Endometrial microvascular endothelial cells (primary cell): ENCODE data around the gene SULT4A1. TPM values are rescaled to one million over a fixed set of nuclear protein-coding genes. Genes with fewer than 3 reads are reported as not detected.

Source experiments
- in situ Hi-C: cut with HindIII; loops from 2 replicates; pipeline ENCODE4 v1.10.0; 2017; ENCODE audit warnings: low sequenced_read_pairs, low pct_unique_long_range_greater_than_20kb; ENCODE audit errors: inconsistent ontology term
- total RNA-seq: library from RNA; depleted of rRNA; stranded (reverse); fragments of >200 nt; gene quantifications from one replicate; pipeline ENCODE4 v1.2.3, GENCODE V29; 2015; ENCODE audit errors: inconsistent ontology term

The SULT4A1 gene
- total RNA-seq, 1 donor from 2014 or later, result not detected

DNA sequence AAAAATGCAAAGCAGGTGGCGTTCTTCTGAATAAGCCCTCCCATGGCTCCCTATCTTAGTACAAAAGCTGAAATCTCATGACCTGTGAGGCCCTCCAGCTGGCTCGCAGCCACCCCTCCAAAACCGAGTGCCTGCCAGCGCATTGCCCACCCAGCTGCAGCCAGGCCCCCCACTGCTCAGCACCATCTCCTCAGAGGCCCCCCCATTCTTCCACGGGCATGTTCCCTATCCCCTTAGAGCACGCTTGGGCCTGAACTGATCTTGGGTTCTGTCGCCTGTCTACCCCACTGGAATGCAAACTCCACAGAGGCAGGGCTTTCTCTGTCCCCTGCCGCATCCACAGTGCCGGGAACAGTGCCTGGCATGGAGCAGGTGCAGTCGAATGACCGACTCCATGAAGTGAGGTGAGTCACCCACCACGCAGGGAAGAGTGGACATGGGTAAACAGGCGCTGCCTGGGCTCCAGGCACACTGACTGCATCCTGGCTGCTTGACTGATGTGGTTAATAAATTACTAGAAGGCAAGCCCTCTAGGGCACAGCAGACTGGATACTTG lies 38.9 kb downstream of the SULT4A1 start:
- in situ Hi-C loops, result no loop called here

DNA sequence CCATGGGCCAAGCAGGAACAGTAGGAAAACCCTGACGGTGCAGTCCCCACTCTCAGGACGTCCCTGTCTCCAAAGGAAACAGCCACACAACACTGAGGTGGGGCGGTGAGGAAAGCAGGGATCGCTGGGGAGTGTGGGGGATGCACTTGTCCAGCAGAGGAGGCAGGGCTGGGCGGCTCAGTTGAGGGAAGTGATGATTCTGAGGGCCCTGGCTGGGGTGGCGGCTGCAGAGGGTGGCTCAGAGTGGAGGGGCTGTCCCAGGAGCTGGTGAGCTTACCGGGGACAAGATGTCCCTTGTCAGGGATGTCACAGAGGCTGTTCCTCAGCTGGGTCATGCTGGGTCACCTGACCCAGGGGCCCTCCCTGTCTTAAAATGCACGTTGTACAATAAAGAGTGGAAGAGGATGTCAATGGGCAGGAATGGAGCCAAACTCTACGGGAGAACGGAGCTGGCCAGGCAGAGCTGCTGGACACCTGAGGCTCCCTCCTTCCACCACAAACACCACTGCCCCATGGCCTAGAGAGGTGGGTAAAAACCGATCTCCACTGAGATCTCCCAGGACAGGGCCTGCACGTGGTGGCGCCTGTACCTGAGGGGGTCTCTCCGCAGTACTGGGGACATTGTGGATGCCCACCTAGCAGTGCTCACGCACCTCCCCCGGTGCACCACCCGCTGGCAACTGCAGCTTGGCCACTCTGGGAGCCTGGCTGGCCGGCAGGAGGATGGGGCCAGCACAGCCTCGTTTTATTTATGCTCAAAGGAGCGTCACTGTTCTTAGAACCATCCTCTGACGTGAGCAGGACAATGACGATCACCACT lies 40.5 kb downstream of the SULT4A1 start:
- in situ Hi-C loops, result no loop called here

DNA sequence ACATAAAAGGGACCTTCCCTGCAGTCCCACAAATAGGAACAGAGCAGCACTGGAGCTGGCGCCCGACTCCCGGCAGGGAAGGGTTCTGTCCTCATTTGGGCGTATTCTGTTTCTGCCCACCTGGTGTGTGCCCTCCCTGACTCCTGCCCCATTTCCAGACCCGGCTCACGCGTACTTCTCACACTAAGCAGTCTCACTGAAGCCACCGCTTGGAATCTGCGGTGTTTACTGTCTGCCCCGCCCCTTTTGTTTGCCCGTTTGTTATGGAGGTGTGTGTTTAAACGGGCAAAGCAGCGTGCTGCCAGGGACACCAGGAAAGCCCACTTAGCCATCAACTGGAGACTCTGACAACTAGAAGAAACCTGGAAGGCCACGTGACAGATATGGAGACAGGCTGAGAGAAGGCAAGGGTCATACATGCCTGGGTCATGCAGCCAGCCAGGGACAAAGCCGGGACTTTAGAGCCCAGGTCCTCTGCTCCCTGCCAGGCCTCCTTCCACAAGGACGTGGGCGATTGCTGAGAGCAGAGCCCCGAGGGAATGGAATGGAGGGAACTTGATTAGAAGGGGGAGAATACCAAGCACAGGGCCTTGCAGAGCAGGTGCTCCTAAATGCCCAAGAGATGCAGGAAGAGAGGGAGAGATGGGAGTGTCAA lies 41.5 kb downstream of the SULT4A1 start:
- in situ Hi-C loops, result no loop called here

GRCh38 chr22:43819931-43820640 lies 42.2 kb downstream of the SULT4A1 start:
- in situ Hi-C loops, result no loop called here

GRCh38 chr22:43819421-43819921 lies 42.8 kb downstream of the SULT4A1 start:
- in situ Hi-C loops, result no loop called here

DNA sequence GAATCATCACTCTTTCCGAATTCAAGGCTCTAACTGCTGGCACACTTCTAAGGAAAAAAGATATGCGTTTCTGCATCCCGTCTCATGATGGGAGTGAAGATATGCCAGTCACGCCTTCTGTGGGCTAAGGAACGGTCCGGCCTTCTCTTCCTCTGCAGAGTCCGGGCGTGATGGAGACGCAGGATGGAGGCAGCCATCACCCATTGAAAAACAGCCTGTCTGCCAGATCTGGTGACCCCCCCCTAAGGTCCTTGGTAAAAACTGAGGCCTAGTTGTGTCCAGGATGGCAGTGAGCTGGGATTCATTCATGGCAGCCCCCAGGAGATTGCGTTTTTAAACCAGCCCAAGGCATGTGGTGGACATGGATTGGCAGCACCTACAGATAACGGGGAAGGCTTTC lies 43.3 kb downstream of the SULT4A1 start:
- in situ Hi-C loops, result no loop called here

GRCh38 chr22:43817402-43817801 lies 44.9 kb downstream of the SULT4A1 start:
- in situ Hi-C loops, result no loop called here

- in situ Hi-C loops, result no loop called here
These were observed 48.0 kb downstream of the SULT4A1 start for GRCh38 chr22:43814264-43814663.

DNA sequence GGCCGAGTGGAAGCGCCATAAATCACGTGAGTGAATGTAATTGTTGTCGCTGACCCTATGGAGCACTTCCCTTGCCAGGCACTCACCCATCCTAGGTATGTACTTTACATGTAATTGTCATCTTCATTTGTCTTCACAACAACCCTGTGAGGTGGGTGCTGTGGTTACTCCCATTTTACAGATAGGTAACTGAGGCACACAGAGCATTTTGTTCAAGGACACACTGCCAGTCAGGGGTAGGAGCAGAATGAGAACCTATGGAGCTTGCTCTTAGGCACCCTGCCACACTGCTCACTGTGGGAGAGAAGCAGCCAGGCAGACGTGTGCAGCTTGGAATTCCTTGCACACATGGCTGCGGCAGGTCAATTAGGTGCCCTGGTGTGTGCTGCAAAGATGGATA lies 49.4 kb downstream of the SULT4A1 start:
- in situ Hi-C loops, result no loop called here

DNA sequence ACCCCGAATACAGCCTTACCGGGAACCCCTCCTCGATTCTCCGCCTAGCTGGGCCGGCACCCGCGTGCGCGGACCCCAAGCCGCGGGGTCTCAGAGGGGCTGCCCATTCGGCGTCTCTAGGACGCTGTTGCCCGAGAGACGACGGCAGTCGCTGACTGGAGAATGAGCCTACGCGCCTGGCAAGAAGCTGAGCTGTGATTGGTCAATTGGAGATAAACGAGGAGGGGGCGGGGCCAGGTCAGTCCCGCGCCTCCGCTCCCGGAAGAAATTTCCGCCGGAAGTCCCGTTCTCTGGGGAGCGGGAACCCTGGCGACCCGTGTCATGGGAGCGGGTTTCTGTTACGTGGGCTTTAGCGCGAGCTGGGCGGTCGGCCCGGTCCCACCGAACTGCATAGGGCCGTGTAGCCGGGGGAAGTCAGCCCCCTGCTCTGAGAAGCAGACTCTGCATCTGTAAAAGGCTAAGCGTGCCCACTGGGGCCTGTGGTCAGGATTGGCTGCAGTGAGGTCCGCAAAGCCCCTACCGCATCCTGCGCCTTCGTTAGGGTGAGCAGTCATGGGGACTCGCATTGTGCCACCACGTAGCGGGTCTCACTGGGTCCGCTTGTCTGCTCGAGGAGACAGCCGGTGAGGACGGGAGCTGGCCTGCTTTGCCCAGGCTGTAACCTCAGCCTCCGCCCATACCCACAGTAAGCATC lies 50.0 kb downstream of the SULT4A1 start, which contains the start of gene EFCAB6:
EFCAB6 (minus strand) TSS at position 157 of the 694 bp plus-strand sequence. CDS start 29,987 bp downstream, outside the sequence.
- in situ Hi-C loops, result no loop called here

- in situ Hi-C loops, result no loop called here
These were observed 50.5 kb downstream of the SULT4A1 start for GRCh38 chr22:43811777-43812148.

DNA sequence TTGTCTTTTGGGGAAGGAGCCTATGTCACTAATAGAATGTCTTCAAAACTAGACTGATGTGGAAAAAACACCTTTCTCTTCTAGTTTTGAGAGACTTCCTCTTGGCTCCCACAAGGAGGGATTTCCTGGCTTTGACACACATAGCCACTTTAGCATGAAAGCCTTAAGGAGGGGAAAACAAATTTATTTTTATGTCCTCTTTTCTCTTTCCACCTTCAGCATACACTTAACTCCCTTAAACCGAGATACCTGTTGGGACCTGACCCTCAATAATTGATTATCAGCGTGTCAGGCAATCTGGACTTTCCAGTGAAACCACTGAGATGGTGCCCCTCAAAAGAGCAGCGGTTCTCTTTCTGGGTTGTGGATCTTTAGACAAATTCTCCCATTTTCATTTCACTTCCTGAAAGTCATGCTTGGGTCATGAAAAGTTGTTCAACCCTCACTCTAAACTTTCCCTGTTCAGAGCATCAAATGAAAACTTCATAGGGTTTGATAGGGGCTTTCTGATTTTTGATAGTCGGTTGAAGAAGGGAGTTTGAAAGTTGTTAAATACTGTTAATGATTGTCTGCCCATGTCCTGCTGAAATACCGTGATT lies 59.3 kb downstream of the SULT4A1 start:
- in situ Hi-C loops, result no loop called here

DNA sequence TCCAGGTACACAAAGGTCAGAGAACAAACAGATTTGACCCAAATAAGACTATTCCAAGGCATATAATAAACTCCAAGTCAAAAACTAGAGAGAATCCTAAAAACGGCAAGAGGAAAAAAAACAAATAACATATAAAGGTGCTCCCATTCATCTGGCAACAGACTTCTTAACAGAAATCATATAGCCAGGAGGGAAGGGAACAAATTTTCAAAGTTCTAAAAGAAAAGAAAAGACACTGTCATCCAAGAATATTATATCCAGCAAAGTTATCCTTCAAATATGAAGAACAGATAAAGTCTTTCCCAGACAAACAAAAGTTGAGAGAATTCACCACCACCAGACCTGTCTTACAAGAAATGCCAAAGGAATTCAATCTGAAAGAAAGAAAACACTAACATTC lies 61.3 kb downstream of the SULT4A1 start:
- in situ Hi-C loops, result no loop called here

DNA sequence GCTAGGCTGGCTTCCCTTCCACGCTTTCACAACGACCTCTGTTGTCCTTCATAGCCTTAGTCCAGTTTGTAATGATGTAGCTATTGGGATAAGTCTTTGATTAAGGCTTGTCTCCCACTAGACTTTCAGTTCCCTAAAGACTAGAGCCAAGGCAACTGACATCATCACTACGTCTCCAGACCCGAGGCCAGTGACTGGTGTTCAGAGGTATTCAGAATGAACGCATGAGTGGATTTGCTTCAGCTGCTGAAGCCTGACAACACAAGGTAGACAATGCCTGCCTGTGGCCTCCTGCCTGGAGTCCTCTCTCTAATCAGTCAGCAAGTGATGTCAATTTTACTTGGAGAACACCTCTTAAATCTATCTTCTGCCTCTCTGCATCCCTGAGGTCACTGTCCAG lies 63.8 kb downstream of the SULT4A1 start:
- in situ Hi-C loops, result no loop called here

GRCh38 chr22:43796567-43796966 lies 65.7 kb downstream of the SULT4A1 start:
- in situ Hi-C loops, result no loop called here

DNA sequence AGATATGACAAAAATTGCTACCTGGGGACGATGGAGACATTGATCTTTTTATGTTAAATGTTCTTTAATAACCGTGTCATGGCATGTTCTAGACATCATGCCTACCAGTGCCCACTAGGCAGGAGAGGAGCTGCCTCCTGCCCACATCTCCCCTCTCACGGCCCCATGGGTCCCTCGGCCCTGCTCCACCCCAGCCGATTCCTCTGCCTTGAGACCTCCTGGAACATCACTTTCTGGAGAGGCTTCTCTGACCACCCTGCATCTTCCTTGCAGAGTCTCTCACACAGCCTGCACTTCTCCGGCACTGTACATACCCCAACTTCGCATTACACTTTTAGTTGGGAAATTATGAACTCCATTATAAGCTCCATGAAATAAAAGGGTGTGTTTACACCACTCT lies 67.0 kb downstream of the SULT4A1 start:
- in situ Hi-C loops, result no loop called here

DNA sequence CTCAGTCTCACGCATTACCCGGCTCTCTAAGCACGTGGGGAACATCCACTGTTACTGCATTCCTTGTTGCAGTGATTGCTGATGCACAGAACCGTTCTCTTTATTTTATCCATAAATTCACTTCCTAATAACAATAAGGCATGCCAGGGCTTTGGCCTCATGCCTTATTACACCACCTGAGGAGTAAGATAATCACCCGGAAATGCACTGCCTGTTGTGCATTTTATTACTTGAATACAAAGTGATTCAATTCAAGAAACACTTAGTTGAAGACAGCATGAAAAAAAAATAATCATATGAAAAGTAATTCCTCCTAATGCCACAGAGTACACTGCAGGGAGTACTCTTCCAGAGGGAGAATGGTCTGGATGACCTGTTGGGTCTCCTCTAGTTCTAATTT lies 69.4 kb downstream of the SULT4A1 start:
- in situ Hi-C loops, result no loop called here

GRCh38 chr22:43789452-43789851 lies 72.9 kb downstream of the SULT4A1 start:
- in situ Hi-C loops, result no loop called here
